Endothelial cell of umbilical vein (primary cell): ENCODE results near the gene PAQR7. TPM values are rescaled to one million over a fixed set of nuclear protein-coding genes. Genes with fewer than 3 reads are reported as not detected.

Experiments
- BruUV-seq: library from RNA; stranded (reverse); fragments of 400-500 nt; replicated peaks from 2 replicates; lab custom pipeline; 2021; lab: Mats Ljungman, UMichigan
- CTCF ChIA-PET: fragments of 300-600, 350-600 bp; sonication (Branson Sonifier 250); formaldehyde crosslinking; loops from one replicate; lab custom pipeline; 2021; ENCODE audit warnings: antibody characterized with exemption, inconsistent platforms; lab: Charles Lee
- POLR2A ChIA-PET: fragments of 300-600, 350-600 bp; sonication (Branson Sonifier 250); formaldehyde crosslinking; loops from one replicate; lab custom pipeline; 2021; ENCODE audit warnings: antibody characterized with exemption, inconsistent platforms; lab: Charles Lee
- DNase-seq: peaks from one replicate; pipeline ENCODE4 v3.0.0-alpha.2; 2011; ENCODE audit warnings: low read depth, low spot score
- FAIRE-seq: peaks from 2 replicates; lab custom pipeline; 2011; peaks lifted over from hg19 to GRCh38; lab: Jason Lieb, UNC
- H2AFZ ChIP-seq: 2 replicates; pipeline ENCODE4 v1.6.0; 2012; ENCODE audit warnings: low read depth, low read length, control low read depth, inconsistent platforms
- H3K27ac ChIP-seq: 2 replicates; pipeline ENCODE4 v1.5.1; 2011; ENCODE audit warnings: low read depth, mild to moderate bottlenecking, control low read depth, low read length, moderate library complexity; ENCODE audit not compliant: insufficient read depth
- H3K27me3 ChIP-seq, 2 experiments: 2 replicates each; pipeline versions ENCODE4 v1.6.0 to v1.6.1; 2011; ENCODE audit warnings: low read length in 2 of 2, mixed read lengths in 1 of 2; ENCODE audit not compliant: control insufficient read depth in 2 of 2, insufficient read depth in 2 of 2
- H3K36me3 ChIP-seq, 2 experiments: 2 replicates in 1 of 2; 3 replicates in 1 of 2; pipeline ENCODE4 v1.5.1; 2011; ENCODE audit warnings: low read length in 2 of 2, mild to moderate bottlenecking in 1 of 2, moderate library complexity in 1 of 2; ENCODE audit not compliant: control insufficient read depth in 2 of 2, insufficient read depth in 2 of 2; ENCODE audit errors: extremely low read depth in 1 of 2
- H3K4me1 ChIP-seq: 3 replicates; pipeline ENCODE4 v1.5.1; 2011; ENCODE audit warnings: mild to moderate bottlenecking, low read length; ENCODE audit not compliant: control insufficient read depth, insufficient read depth; ENCODE audit errors: extremely low read depth
- H3K4me2 ChIP-seq: 2 replicates; pipeline ENCODE4 v1.6.1; 2011; ENCODE audit warnings: low read length, control low read depth, mixed read lengths; ENCODE audit not compliant: insufficient read depth
- H3K4me3 ChIP-seq, 3 experiments: fragments of 200-600 bp in 1 of 3; sonication (generic), shearing (Covaris generic) in 1 of 3; replicated peaks in 1 of 3; 2 replicates each; pipeline ENCODE4 v1.5.1; 2011 to 2016; ENCODE audit warnings: control low read depth in 3 of 3, low read length in 3 of 3, mild to moderate bottlenecking in 2 of 3, inconsistent platforms in 1 of 3, low read depth in 1 of 3, moderate library complexity in 1 of 3; ENCODE audit not compliant: insufficient read depth in 1 of 3
- H3K79me2 ChIP-seq: 2 replicates; pipeline ENCODE4 v1.6.0; 2012; ENCODE audit warnings: low read length, inconsistent platforms; ENCODE audit not compliant: control insufficient read depth, insufficient read depth
- H3K9ac ChIP-seq: replicated peaks from 2 replicates; pipeline ENCODE3; 2011; ENCODE audit warnings: low read length, control low read depth; ENCODE audit not compliant: insufficient read depth; ENCODE audit errors: extremely low read depth
- H3K9me1 ChIP-seq: replicated peaks from 3 replicates; pipeline ENCODE4 v1.6.0; 2011; ENCODE audit warnings: mild to moderate bottlenecking, low read length; ENCODE audit not compliant: control insufficient read depth, insufficient read depth; ENCODE audit errors: extremely low read depth
- H3K9me3 ChIP-seq: replicated peaks from 2 replicates; pipeline ENCODE4 v1.5.1; 2012; ENCODE audit warnings: low read length, inconsistent platforms; ENCODE audit not compliant: control insufficient read depth, insufficient read depth
- H4K20me1 ChIP-seq: replicated peaks from 2 replicates; pipeline ENCODE3; 2011; ENCODE audit warnings: mild to moderate bottlenecking, low read length; ENCODE audit not compliant: control insufficient read depth, insufficient read depth; ENCODE audit errors: extremely low read depth
- EZH2 ChIP-seq: IDR thresholded peaks from 2 replicates; pipeline ENCODE4 v1.6.1; 2012; ENCODE audit warnings: borderline replicate concordance, low read depth, mild to moderate bottlenecking, moderate library complexity, low read length, inconsistent platforms; ENCODE audit not compliant: severe bottlenecking
- FOS ChIP-seq: IDR thresholded peaks from 2 replicates; pipeline ENCODE4 v1.6.1; 2011; ENCODE audit warnings: mild to moderate bottlenecking, low read length, moderate library complexity, borderline replicate concordance; ENCODE audit not compliant: insufficient read depth
- GATA2 ChIP-seq: IDR thresholded peaks from 2 replicates; pipeline ENCODE4 v1.7.0; 2011; ENCODE audit warnings: low read depth, mild to moderate bottlenecking, moderate library complexity, mixed read lengths, low read length; ENCODE audit not compliant: insufficient read length, insufficient read depth
- JUN ChIP-seq: IDR thresholded peaks from 2 replicates; pipeline ENCODE4 v1.6.1; 2011; ENCODE audit warnings: borderline replicate concordance, low read depth; ENCODE audit not compliant: insufficient read length, insufficient read depth
- MYC ChIP-seq: IDR thresholded peaks from one replicate; pipeline ENCODE4 v1.6.1; 2011; ENCODE audit warnings: mild to moderate bottlenecking, low read depth, low read length
- POLR2A ChIP-seq: IDR thresholded peaks from 2 replicates; pipeline ENCODE4 v1.6.1; 2012; ENCODE audit warnings: low read depth, mild to moderate bottlenecking, control low read depth, low read length
- POLR2AphosphoS5 ChIP-seq: IDR thresholded peaks from 2 replicates; pipeline ENCODE4 v1.6.1; 2012; ENCODE audit warnings: low read depth, mild to moderate bottlenecking, control low read depth, low read length, moderate library complexity; ENCODE audit not compliant: insufficient read depth
- dilution Hi-C: fragments of 300-500 bp; cut with MboI; formaldehyde crosslinking; loops from one replicate; pipeline ENCODE4 v1.15.0; 2019; ENCODE audit warnings: low sequenced_read_pairs; ENCODE audit not compliant: extremely low pct_ligation_motif_present
- intact Hi-C: fragments of 100-400 bp; cut with micrococcal nuclease; formaldehyde crosslinking; loops from one replicate; pipeline ENCODE4 v1.10.0; 2022
- polyA plus RNA-seq, 4 experiments: library from polyadenylated mRNA; depleted of rRNA in 3 of 4; stranded (reverse) in 3 of 4; unstranded in 1 of 4; fragments of >200 nt; gene quantifications; 2 replicates each; pipeline versions ENCODE4 v1.2.1 to v1.2.3, GENCODE V29; 2011 to 2012; ENCODE audit warnings: missing spikeins in 1 of 4
- total RNA-seq: library from RNA; stranded (reverse); gene quantifications from 2 replicates; pipeline ENCODE4 v1.2.3, GENCODE V29; 2021
- TF ChIP-seq, protein P1 (sequence below), 2 donors: IDR thresholded peaks; 1 replicate in 1 of 2; 2 replicates in 1 of 2; pipeline ENCODE4 v1.5.1; 2011; ENCODE audit warnings: low read length in 2 of 2, mild to moderate bottlenecking in 2 of 2, moderate library complexity in 2 of 2, control low read depth in 1 of 2, inconsistent platforms in 1 of 2, low read depth in 1 of 2; ENCODE audit not compliant: insufficient read depth in 1 of 2; ENCODE audit errors: extremely low read depth in 1 of 2
- TF ChIP-seq, protein P2 (sequence below): IDR thresholded peaks from 2 replicates; pipeline ENCODE4 v1.6.1; 2011; ENCODE audit not compliant: insufficient read depth, insufficient read length

Gene PAQR7
- total and polyA plus RNA-seq, 2 donors (not counting 3 experiments of a cell fraction or from before 2014, with no cell fraction given) = 8.4 to 10.8 TPM

DNA sequence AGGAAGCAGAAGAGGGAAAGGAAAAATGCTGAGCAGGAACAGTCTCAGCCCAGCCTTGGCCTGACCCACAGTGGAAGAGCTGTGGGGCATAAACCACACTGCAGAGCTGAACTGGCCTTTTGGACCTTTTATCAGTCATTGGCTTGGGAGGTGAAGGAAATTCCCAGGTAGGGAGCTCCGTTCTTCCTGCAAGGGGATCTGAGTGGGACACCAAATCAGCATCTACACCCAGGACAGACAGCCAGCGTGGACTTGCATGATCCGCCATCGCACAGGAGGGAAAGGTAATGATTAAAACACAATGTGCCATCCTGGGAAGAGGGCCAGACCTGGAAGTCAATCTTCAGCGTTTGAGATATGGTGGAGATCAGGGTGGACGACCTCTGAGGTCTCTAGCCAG, 56.9 kb downstream of the PAQR7 start:
- no TSS peak for BruUV-seq
- dilution Hi-C loops = no loop called here
- CTCF ChIA-PET = interaction anchor here (1.1 kb wide), 1 partner anchor 179 kb away, joined by 4 read pairs; the partner anchor contains the start of gene PAFAH2

More for the DNA sequence above, 56.9 kb downstream of the PAQR7 start:
- no peak for DNase-seq
- TF ChIP-seq EZH2 (no peak), GATA2 (no peak), POLR2A (no peak), POLR2AphosphoS5 (no peak), JUN (no peak), MYC (no peak), FOS (no peak)
- TF ChIP-seq, protein P1, sequence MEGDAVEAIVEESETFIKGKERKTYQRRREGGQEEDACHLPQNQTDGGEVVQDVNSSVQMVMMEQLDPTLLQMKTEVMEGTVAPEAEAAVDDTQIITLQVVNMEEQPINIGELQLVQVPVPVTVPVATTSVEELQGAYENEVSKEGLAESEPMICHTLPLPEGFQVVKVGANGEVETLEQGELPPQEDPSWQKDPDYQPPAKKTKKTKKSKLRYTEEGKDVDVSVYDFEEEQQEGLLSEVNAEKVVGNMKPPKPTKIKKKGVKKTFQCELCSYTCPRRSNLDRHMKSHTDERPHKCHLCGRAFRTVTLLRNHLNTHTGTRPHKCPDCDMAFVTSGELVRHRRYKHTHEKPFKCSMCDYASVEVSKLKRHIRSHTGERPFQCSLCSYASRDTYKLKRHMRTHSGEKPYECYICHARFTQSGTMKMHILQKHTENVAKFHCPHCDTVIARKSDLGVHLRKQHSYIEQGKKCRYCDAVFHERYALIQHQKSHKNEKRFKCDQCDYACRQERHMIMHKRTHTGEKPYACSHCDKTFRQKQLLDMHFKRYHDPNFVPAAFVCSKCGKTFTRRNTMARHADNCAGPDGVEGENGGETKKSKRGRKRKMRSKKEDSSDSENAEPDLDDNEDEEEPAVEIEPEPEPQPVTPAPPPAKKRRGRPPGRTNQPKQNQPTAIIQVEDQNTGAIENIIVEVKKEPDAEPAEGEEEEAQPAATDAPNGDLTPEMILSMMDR (IDR thresholded peaks at IDR 0.05; ENCODE audit: extremely low read depth in 1 of 2, insufficient read depth in 1 of 2, low read depth in 1 of 2, low read length in 2 of 2) = no peak
- TF ChIP-seq, protein P2, sequence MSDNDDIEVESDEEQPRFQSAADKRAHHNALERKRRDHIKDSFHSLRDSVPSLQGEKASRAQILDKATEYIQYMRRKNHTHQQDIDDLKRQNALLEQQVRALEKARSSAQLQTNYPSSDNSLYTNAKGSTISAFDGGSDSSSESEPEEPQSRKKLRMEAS = no peak
- H3K36me3 ChIP-seq = peaks cover 0 to 24% of the 10 kb centered on the region in 2 experiments
- intact Hi-C loops = no loop called here
- peaks cover 14% of the 10 kb centered on the region for H3K4me1 ChIP-seq
- POLR2A ChIA-PET = no interaction called here
- no peaks in the 10 kb centered on the region for H4K20me1 ChIP-seq
- H3K27ac ChIP-seq = no peak overlapping the region
- peaks cover 9% of the 10 kb centered on the region for H3K79me2 ChIP-seq
- H3K4me3 ChIP-seq = no peak overlapping the region
- FAIRE-seq = no peak
- H3K9ac ChIP-seq = no peak overlapping the region
- H3K27me3 ChIP-seq = no peaks in the 10 kb centered on the region
- no peaks in the 10 kb centered on the region for H3K9me1 ChIP-seq
- no peak overlapping the region for H2AFZ ChIP-seq
- no peaks in the 10 kb centered on the region for H3K9me3 ChIP-seq
- H3K4me2 ChIP-seq = no peak overlapping the region
